Glomerular visceral epithelial cell (primary cell): ENCODE data around the gene WHRN.

ENCODE experiments used
- DNase-seq: peaks from one replicate; pipeline ENCODE4 v3.0.0-alpha.2; 2016; ENCODE audit errors: extremely low spot score

WHRN gene

DNA sequence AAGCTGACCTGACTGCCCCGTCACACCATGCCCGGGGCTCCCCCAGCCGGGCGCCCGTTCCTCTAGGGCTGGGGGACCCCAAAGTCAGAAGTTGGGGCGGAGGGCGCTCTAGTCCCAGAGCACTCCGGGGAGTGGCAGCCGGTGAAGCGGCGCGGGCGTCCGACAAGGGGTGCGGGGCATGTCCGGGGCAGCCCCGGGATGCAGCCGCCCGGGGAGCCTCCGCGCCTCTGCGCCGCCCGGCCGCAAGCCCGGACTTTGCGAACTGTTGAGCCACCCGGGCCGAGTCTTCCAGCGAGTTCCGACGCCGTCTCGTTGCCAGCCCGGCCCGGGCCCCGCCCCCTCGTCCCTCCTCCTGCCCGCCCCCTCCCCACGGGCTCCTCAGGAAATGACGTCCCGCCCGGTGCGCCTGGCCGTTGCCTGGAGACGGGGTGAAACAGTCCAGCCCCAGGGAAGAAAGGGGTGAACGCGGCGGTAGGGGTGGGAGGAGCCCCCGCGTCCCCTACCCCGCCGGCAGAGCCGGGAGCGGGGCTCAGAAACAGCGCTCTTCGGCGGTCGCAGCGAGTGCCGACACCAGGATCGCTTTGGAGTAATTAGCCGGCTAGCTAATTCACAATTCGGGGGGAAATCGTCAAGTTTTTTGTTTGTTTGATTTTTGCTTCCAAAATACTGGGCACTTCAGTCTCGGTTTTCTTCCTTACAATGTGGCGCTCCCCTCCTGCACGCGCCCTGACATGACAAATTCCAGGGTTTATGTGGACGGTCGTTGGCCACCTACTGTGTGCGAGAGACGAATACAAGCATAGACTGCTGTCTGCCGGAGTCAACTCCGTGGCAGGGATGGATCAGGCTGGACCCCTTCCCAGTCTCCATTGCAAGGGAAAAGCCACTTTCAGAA lies at the start of gene WHRN:
TSS of gene WHRN (minus strand) at position 287 of the 895 bp plus-strand sequence. CDS start 672 bp downstream, outside the sequence.
- peak; percentile 95 for DNase-seq

DNA sequence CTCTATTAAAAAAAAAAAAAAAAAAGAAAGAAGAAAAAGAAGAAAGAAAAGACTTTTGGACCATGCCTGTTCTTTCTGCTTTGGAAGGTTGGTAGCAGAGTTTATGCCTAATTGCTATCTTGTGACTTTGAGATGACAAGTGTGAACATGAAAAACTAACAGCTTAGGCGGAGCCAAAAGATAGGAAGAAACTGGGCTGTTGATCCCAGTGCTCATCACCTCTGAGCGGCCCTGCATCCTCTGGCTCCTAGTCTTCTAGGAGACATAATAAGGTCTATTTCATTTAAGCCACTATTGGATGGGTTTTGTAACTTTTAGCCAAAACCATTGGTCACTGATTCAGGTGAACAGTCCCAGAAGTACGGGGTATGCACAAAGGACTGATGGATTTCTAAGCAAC lies 47.9 kb upstream of the WHRN start:
- DNase-seq, result no peak

DNA sequence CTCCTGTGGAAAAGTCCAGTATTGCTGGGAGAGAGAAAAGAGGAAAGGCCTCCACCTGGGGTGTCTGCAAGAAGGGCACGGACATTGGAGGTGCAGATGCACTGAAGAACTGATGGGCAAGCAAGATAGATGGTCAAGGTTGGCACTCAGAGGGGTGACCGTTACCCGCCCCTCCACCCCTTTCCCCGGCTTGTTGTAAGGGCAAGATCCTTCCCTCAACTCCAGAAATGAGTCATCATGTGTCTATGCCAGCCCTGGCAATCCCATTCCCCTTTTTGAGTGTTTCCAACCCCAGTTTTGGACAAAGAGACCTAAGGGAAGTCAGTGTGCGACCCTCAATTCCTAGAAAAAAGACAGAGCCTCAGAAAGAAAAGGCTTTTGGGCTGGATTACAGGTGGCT lies 47.4 kb upstream of the WHRN start:
- DNase-seq, result no peak

DNA sequence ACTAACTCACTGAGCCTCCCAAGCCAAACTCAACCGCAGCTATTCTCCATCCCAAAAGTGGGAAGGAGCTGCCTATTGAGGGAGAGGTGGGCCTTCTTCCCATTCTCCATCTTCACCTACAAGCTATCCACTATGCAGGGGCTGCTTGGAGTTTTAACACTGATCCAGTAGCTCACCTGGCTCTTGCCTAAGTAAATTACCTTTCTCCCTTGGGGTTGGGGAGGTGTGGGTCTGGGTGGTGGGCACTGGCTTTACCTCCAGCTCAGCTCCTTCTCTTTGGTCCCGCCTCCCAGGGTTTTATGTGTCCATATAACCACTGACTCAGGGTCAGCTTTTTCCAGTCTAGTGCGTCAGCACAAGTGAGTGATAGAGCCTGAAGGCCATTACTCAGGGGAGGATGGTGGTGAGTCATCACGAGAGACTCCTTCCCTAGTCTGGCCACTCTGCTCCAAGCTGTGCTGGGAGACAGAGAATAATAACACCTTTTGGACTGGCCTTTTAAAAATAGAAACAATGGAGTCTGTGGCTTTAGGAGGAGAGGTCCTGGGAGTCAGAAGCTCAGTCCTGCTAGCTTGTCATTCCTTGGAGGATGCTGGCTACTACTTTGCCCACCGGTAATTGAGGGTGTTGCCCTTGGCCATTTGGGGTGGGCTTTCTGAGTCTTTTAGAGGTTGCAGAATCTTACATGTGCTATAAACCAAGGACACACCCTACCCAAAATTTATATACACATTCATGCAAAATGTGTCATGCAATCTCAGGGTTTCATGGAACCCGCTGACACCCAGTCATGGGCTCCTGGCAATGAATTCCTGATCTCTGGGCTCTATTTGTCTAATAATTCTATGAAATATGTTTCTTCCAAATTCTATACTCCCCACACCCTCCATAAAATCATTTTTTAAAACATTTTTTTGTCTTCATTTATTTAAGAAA lies 46.7 kb upstream of the WHRN start:
- peak; percentile 96 for DNase-seq

DNA sequence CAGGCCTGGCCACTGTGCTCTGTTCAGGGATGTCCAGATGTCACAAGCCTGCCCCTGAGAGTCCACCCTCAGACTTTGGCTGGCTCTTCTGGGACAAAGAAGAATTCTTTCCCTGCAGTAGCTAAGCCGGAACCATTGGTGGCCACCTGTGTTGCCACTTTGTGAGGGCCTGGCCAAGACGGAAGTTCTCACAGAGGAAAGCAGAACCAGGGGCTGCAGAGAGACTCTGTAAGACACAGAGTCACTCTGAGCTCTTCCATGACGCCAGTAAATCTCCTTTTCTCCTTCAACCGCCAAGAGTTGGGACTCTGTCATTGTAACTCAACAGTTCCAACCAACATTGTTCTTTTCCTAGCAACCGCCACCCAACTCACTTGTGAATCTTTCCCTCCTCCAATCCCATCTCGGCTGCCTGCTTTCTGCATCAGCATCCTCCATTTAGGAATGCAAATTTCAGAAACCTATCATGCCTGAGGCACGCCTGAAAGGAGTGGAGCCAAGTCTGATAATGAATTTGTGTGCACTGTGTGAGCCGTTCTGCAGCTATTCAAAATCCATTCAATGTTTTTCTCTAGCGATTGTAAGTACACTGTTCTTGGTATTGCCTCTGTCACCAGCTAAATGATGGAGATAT lies 44.5 kb upstream of the WHRN start:
- DNase-seq, result no peak

DNA sequence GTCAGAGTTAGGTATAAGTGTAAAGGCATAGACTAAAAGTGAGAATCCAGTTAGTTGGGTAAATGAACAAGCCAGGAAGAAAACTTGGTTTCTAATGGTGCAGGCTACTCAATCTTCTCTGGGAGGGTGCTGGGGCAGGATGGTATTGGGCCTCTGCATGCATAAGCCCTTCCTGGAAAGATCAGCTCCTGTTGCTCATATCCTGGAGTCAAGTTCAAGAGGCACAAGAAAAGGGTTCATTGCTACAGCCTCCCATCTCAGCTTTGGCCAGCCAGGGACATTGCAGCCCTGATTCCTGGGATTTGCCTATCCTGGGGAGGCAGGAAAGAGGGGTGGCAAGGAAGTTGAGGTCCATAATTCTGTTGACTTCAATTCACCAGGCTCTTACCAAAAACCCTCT lies 41.6 kb upstream of the WHRN start:
- no peak for DNase-seq

DNA sequence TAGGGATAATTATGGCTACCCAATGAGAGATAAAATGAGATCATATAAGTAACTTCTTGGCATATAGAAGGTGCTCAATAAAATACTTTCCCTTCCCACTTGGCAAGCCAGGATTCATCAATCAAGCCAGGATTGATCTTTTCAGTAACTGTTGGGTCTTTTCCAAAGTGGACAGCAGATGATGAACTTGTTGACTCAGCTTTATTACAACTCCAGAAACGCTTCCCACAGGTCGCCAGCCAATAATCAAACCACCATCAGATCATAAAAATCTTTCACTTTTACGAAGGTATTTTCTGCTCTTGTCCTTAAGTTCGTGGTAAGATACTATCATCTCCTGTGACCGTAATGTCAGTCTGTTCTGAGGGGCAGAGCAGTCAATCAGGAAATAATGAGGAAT lies 39.8 kb upstream of the WHRN start:
- DNase-seq, result no peak

DNA sequence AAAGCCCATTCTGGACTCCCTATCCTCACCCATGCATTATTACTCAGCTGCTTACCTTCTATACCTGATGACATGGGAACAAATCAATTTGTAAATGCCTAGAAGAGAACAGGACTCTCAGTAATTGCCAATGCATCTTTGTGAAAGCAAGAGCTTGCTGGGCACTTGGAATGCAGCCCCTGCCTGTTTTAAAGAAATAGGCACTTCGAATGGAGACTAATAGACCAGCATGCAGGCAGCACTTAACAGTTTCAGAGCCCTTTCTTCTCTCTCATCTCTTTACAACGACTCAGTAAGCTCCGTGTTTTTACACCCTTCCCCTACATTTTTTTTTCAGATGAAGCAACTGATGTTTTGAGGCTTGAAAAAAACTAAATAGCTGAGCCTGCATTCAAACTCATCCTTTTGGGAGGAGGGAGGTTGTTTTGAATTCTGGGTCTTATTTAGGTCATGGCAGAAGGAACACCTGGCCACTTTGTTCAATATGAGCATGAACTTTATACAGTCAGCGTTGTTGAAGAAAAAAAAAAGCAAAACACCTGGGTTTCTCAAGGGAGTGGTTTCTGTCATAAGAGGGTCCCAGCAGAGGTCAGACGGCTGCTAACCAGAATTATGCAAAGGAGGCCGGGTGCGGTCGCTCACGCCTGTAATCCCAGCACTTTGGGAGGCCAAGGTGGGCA lies 34.6 kb upstream of the WHRN start:
- no peak for DNase-seq

DNA sequence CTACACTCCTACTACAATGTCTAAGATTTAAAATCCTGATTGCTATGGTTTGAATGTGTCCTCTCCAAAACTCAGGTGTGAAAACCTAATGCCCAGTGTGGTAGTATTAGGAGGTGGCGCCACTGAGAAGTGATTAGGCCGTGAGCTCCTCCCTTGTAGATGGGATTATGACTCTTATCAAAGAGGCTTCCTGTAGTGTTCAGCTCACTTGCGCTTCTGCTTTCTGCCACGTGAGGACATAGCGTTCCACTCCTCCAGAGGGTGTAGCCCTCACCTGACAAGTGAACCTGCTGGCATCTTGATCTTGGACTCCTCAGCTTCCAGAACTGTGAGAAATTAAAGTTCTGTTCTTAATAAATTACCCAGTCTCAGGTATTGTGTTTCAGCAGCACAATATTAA lies 33.0 kb upstream of the WHRN start:
- DNase-seq, result no peak

DNA sequence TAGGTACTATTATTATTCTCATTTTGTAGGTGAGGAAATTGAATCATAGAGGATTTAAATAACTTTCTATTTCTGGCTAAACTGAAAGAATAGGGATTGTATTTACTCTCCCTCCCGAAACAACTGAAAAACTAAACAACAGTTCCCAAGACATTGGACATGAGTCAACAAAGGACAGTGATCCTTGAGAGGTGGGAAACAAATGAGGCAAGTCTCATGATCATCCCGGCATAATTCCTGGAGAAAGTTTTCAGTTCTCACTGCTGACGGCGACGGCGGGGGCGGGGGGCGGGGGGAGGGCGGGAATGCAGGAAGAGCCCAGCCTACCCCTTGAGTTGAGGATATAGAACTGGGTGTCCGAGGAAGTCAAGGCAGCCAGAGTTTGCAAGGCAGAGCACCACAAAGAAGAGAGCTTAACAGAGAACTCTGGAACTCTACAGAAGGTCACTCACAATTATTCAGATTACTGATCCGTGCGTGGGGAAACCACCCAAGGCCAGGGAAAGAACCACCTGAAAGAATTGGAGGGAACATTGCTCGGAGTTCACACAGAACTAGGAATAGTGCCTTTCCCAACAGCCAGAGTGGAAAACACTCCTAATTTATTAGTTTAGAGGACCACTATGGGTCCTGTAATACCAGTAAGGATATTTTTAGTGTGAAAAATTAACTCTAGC lies 27.4 kb upstream of the WHRN start:
- no peak for DNase-seq

DNA sequence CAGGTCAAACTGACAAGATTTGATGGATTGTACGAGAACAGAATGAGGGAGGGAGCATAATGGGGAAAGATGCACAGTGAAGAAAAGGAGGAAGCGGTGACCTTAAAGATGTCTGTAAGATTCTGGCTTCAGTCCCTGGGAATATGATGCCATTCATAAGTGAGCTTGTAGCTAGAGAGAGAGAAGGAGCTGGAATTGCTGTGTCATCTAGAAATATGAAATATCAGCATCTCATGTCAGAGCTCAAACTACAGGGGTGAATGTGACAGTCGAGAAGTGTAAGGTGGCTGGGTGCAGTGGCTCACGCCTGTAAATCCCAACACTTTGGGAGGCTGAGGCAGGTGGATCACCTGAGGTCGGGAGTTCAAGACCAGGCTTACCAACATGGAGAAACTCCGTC lies 24.0 kb upstream of the WHRN start:
- DNase-seq, result no peak

DNA sequence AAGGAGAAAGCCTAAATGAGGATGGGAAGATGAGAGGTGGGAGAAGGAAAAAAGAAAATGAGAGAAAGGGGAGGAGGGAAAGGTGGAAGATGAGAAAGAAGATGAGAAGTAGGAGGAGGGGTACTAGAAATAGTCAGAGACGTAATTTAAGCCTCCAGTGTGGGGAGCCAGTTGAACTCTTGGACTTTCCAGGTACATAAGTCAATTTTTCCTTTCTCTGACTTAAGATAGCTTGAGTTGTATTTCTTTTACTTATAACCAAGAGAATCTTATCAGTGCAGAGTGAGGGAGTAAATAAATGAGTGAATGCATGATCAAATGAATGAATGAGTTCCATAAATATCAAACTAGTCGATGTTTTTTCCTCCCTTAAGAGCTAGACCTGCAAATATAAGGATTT lies 21.5 kb upstream of the WHRN start:
- no peak for DNase-seq

DNA sequence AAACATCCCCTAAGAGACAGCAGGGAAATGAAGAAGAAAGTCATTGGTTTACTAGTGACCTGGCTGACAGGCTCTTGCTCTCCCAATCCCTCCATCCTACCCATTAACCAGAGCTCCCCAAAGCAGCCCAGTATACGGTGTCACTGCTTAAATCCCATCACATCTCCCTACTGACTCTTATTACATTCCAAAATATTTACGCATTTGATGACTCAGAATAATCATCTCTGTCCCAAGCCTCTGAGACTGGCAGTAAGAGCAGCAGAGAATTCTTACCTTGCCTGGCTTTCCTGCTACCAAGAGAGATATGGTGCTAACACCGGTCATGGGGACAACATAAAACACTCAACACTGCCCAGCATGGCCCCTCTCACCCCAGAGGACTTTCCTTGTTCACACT lies 20.2 kb upstream of the WHRN start:
- peak; percentile 52 for DNase-seq

DNA sequence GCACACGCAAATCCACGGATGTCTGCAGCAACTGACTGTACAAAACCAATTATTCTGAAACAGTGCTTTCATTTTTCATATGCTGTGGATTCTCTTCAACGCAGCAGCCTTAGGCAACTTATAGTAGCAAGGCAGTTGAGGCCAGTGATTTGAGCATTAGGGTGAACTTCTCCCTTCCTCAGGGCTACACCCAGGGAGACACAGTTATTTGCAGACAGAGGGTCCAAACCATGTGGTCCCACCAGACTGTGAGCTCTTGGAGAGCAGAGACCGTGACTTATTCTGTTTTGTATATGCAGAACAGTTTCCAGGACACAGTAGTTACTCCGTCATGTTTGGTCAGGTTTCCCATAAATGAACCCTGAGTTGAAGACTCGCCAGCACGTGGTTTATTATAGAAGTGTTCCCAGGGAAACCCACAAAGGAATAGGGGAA lies 19.0 kb upstream of the WHRN start:
- no peak for DNase-seq

DNA sequence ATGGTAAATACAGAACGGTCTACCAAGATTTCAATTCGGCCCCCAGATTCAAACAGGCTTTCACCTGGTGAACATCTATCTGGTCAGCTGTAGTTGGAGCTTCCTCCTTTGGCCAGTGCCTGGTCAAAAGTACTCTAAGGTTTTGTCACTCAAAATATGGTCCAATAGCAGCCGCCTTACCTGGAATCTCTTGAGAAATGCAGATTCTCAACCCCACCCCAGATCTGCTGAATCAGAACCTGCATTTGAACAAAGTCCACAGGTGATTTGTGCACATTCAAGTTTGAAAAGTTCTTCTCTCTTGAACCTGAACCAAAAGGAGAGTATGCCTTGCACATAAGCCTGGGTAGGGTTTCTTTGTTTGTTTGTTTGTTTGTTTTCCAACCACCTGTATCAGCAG lies 17.6 kb upstream of the WHRN start:
- no peak for DNase-seq

DNA sequence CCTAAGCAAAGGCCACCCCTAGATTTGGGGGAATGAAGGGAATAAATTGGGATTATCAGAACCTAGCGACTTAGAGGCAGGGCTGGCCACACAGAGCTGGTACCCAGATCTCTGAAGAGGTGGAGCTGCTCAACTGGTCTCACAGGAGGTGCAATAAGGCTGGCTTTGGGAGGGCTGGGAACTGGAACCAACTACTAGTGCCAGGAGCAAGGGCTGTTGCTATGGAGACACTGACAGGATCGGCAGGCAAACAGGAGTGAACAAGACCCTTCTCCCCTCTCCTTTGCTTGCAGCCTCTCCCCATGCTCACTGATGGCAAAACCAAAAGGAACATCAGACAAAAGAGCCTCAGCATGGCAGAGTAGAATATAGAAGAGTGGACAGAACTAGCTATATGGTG lies 17.0 kb upstream of the WHRN start:
- DNase-seq, result no peak

DNA sequence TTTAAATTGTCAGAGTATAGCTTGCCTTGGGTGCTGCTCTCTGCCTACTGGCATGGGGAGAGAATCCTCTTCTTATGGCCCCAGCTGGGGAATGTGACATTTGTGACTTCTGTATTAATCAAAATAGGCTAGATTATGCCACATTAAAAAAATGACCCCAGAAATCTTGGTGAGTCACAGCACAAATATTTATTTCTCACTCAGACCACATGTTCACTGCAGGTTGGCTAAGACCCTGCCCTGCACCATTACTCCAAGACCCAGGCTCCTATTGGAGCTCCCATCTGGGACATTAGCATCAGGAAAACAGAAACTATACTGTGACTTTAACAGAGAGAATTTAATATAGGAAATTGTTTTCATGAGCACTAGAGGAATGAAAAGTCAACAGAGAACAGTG lies 16.6 kb upstream of the WHRN start:
- no peak for DNase-seq

DNA sequence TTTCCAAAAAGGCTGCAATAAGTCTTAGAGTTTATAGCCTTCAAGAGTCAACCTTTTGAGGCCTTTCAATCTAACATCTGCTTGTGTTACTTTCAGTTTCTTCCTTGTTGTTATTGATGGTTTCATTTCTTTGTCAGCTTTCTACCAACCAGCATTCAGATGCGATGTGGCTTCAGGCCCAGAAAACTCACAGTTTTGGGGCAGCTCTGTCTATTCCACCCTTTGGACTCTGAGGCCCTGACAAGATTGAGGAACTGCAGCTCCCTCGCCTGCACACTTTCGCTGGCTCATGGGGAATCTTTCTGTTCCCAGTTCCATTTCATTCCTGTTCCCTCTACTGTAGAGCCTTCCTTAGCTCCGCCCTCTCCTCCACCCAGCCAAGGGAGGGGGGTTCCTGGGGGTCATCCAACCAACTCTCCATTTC lies 13.3 kb upstream of the WHRN start:
- no peak for DNase-seq

DNA sequence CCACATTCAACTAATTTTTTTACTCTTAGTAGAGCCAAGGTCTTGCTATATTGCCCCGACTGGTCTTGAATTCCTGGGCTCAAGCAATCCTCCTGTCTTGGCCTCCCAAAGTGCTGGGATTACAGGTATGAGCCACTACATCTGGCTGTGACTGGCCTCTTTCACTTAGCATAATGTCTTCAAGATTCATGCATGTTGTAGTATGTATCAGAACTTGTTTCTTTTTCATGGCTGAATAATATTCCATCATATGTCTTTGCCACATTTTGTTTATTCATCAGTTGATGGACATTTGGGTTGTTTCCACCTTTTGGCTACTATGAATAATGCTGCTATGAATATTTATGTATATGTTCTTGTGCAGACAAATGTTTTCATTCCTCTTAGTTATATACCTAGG lies 12.8 kb upstream of the WHRN start:
- DNase-seq, result no peak

DNA sequence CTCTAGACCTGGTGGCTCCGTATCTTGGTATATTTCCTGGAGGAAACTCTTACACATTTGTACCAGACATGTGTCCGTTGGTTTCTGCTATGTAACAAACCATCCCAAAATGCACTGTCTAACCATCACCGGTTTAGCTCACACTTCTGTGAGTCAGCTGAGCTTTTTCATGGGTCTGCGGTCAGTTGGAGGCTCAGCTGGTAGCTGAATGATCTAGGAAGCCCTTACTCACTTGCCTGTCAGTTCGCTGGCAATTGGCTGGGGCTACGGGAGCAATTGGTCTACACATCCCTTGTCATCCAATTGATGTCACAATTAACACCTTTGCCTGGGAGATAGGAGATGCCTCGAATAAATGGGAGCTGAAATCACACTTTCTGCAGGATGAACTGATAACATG lies 11.6 kb upstream of the WHRN start:
- DNase-seq, result peak; percentile 74

DNA sequence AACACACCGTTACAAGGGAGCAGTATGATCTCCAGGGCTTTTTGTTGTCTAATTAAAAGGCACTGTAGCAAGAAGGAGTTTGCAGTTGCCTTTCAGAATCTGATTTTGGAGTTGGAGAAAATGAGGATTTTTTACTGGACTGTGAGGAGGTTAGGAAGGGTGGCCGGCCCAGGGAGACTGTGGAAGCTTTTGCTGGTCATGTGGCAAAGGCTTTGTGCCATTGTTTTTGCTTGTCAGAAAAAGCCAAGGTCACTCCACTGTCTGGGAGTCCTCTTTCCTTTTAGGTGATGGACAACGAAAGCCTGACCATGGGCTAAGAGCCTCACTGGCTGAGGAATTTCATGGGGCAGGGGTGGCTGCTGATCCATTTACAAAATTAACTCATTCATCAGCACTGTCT lies 10.3 kb upstream of the WHRN start:
- no peak for DNase-seq
